AG04449 (cell line): ENCODE data around the gene TRMT1.

ENCODE experiments used
- CTCF ChIA-PET: fragments of 350-600 bp; formaldehyde crosslinking; extraction: SDS; loops from one replicate; lab custom pipeline; 2021; ENCODE audit warnings: antibody characterized with exemption; lab: Yijun Ruan, JAX
- POLR2A ChIA-PET: fragments of 400-600, 350-600 bp; formaldehyde crosslinking; extraction: SDS; loops from one replicate; lab custom pipeline; 2020; ENCODE audit warnings: antibody characterized with exemption, inconsistent platforms; lab: Yijun Ruan, JAX
- DNase-seq: peaks from one replicate; pipeline ENCODE4 v3.0.0-alpha.2; 2010; ENCODE audit warnings: low read depth, low spot score
- H3K4me3 ChIP-seq: 2 replicates; pipeline ENCODE4 v1.5.1; 2011; ENCODE audit warnings: low read depth, mild to moderate bottlenecking, control low read depth, low read length
- TF ChIP-seq, protein P1 (sequence below): IDR thresholded peaks from one replicate; pipeline ENCODE4 v1.5.1; 2011; ENCODE audit warnings: mild to moderate bottlenecking, moderate library complexity, low read length, control low read depth, inconsistent platforms; ENCODE audit not compliant: insufficient read depth; ENCODE audit errors: missing control alignments

Gene TRMT1

DNA sequence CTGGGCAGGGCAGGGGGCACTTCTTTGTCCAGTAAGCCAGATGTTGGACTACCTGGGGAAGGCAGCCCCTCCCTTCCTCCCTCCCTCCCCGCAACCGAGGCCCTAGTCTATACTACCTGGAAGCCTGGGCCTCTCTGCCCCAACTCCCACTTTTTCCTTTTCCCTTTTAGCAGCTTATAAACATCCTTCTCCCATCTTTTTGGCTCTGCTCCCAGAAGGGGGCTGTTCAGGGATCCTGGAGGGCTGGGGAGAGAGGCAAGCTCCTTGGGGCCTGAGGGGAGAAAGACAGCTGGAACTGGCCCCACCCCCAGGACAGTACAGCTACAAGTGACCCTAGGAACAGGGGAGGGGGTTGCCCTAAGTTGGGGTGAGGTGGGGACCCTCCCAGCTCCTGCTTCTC is 58.8 kb downstream of the TRMT1 start:
- TF ChIP-seq, protein P1, sequence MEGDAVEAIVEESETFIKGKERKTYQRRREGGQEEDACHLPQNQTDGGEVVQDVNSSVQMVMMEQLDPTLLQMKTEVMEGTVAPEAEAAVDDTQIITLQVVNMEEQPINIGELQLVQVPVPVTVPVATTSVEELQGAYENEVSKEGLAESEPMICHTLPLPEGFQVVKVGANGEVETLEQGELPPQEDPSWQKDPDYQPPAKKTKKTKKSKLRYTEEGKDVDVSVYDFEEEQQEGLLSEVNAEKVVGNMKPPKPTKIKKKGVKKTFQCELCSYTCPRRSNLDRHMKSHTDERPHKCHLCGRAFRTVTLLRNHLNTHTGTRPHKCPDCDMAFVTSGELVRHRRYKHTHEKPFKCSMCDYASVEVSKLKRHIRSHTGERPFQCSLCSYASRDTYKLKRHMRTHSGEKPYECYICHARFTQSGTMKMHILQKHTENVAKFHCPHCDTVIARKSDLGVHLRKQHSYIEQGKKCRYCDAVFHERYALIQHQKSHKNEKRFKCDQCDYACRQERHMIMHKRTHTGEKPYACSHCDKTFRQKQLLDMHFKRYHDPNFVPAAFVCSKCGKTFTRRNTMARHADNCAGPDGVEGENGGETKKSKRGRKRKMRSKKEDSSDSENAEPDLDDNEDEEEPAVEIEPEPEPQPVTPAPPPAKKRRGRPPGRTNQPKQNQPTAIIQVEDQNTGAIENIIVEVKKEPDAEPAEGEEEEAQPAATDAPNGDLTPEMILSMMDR: no peak
- no peak overlapping the region for H3K4me3 ChIP-seq
- ChIA-PET POLR2A (no interaction called here), CTCF (interaction anchor here (0.8 to 22.5 kb wide), 6 partner anchors 24 to 92 kb away, joined by 3 to 550 read pairs (median 224); no protein-coding TSS in a partner anchor)
- DNase-seq: no peak

GRCh38 chr19:13057147-13057572 is 59.4 kb downstream of the TRMT1 start:
- POLR2A ChIA-PET: no interaction called here
- TF ChIP-seq, protein P1: no peak
- DNase-seq: no peak
- CTCF ChIA-PET: interaction anchor here (0.8 to 22.5 kb wide), 6 partner anchors 12 to 92 kb away, joined by 3 to 550 read pairs (median 224); no protein-coding TSS in a partner anchor
- H3K4me3 ChIP-seq: no peak overlapping the region

DNA sequence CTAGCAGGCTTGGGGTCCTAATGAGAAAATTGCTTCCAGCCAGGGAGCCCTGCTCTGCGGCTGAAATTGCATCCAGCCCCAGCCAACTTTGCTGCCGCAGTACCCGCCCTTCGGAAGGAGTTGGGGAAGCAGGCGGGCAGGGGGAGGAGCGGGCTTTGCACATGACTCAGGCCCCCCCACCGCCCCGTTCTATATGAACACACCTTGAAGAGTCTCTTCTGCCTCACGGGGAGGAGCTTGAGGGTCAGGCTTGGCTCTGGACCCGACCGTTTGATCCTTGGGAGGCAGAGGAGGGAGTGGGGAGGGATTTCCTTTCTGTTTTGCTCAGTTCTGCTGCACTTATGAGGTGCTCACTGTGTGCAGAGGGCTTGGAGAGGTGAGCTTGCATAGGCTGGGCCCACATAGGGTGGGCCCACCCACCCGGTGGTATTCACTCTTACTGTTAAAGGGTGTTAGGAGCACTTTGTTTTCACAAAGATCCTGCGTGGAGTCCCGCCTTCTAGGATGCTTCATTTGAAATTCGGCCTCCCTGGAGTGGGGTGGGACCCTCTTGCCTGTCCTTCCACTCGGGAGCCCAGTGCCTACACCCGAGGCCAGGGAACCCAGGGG is 60.4 kb downstream of the TRMT1 start:
- ChIA-PET CTCF (interaction anchor here (0.8 to 22.5 kb wide), 7 partner anchors 9 to 91 kb away, joined by 3 to 550 read pairs (median 20); no protein-coding TSS in a partner anchor), POLR2A (interaction anchor here (1.4 to 3.5 kb wide), 4 partner anchors 21 to 34 kb away, joined by 4 to 18 read pairs (median 10); no protein-coding TSS in a partner anchor)
- H3K4me3 ChIP-seq: peak overlapping the region; percentile 38
- DNase-seq: no peak
- TF ChIP-seq, protein P1: no peak

GRCh38 chr19:13055213-13056051 is 61.1 kb downstream of the TRMT1 start:
- peak; percentile 76 for DNase-seq
- peak overlapping the region; percentile 38 for H3K4me3 ChIP-seq
- POLR2A ChIA-PET: interaction anchor here (0.5 to 3.5 kb wide), 13 partner anchors 11 to 340 kb away, joined by 3 to 23 read pairs (median 4); no protein-coding TSS in a partner anchor

More at GRCh38 chr19:13055213-13056051, 61.1 kb downstream of the TRMT1 start:
- TF ChIP-seq, protein P1: peak; percentile 11
- CTCF ChIA-PET: interaction anchor here (0.8 to 22.5 kb wide), 9 partner anchors 9 to 90 kb away, joined by 3 to 550 read pairs (median 14); no protein-coding TSS in a partner anchor
